Epithelial cell of esophagus (primary cell): ENCODE measurements around the gene PHYKPL.

Experiments used
- DNase-seq: peaks from one replicate; pipeline ENCODE4 v3.0.0; 2010; ENCODE audit warnings: low read depth
- H3K4me3 ChIP-seq: 2 replicates; pipeline ENCODE4 v1.5.1; 2011; ENCODE audit warnings: mild to moderate bottlenecking, low read length, control low read depth
- TF ChIP-seq, protein P1 (sequence below): IDR thresholded peaks from 2 replicates; pipeline ENCODE4 v1.5.1; 2011; ENCODE audit warnings: low read depth, mild to moderate bottlenecking, low read length, control low read depth, inconsistent platforms; ENCODE audit not compliant: insufficient read depth; ENCODE audit errors: missing control alignments

PHYKPL gene

DNA sequence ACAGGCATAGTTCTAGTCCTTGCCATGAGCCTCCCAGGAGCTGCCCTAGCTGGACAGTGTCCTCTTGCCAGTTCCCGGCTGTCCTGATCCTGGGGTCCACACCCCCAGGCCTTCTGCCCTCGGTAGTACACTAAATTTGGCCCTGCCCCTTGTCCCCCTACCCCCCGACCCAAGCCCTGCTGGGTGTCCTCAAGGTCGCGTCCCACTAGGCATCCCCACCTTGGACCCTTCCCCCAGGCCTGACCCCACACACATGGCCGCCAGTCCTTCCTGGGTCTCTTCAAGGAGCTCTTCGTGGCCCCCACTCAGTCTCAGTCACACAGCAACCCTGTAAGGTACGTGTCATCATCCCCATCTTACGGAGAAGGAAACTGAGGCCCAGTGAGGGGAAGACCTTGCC is 40.0 kb upstream of the PHYKPL start:
- no peak overlapping the region for H3K4me3 ChIP-seq
- TF ChIP-seq, protein P1, sequence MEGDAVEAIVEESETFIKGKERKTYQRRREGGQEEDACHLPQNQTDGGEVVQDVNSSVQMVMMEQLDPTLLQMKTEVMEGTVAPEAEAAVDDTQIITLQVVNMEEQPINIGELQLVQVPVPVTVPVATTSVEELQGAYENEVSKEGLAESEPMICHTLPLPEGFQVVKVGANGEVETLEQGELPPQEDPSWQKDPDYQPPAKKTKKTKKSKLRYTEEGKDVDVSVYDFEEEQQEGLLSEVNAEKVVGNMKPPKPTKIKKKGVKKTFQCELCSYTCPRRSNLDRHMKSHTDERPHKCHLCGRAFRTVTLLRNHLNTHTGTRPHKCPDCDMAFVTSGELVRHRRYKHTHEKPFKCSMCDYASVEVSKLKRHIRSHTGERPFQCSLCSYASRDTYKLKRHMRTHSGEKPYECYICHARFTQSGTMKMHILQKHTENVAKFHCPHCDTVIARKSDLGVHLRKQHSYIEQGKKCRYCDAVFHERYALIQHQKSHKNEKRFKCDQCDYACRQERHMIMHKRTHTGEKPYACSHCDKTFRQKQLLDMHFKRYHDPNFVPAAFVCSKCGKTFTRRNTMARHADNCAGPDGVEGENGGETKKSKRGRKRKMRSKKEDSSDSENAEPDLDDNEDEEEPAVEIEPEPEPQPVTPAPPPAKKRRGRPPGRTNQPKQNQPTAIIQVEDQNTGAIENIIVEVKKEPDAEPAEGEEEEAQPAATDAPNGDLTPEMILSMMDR = no peak
- no peak for DNase-seq

DNA sequence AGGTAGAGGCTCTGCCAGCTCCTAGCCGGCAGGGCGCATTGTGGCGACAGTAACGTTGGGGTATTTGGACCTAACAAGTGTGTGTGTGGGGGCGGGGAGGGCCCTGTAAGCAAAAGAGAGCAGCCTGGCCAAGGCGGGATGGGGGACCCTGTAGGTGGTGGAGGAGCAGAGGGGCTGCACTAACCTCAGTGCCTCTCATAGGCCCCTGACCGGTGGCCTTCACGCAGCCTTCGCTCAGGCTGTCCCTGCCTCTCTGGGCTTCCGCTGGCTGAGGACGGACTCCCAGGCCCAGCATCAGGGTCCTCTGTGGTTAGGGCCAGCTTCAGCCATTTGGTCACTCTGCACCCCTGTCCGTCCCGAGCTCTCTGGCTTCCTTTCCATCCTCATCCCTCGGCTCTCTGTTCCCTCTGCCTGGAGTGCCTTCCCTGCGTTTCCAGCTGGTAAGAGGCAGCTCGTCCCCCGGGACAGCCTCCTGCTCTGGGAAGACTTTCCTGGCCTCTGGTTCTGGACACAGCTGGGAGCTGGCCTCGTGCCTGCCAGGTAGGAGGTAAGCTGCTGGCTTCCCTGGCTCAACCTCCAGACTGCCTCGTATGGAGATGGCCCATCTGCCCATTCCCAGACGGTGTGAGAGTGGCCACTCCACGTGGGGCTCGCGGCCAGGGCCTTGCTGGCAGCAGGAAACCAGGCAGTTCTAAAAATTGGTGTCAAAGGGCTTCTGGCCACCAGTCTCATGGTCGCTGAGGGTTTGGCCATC is 39.3 kb upstream of the PHYKPL start:
- TF ChIP-seq, protein P1 = no peak
- no peak for DNase-seq
- no peak overlapping the region for H3K4me3 ChIP-seq

- DNase-seq = no peak
- TF ChIP-seq, protein P1 = no peak
- H3K4me3 ChIP-seq = no peak overlapping the region
Observed at GRCh38 chr5:178271231-178271630, 38.6 kb upstream of the PHYKPL start.

DNA sequence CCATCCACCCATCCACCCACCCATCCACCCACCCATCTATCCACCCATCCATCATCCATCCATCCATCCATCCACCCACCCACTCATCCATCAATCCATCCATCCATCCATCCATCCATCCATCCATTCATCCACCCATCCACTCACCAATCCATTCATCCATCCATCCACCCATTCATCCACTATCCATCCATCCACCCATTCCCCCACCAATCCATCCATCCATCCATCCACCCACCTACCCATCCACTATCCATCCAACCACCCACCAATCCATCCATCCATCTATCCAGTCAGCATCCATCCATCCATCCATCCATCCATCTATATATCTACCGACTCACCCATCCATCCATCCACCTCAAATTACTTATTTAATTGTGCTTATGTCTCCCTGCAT is 36.9 kb upstream of the PHYKPL start:
- no peak overlapping the region for H3K4me3 ChIP-seq
- TF ChIP-seq, protein P1 = no peak
- DNase-seq = no peak

DNA sequence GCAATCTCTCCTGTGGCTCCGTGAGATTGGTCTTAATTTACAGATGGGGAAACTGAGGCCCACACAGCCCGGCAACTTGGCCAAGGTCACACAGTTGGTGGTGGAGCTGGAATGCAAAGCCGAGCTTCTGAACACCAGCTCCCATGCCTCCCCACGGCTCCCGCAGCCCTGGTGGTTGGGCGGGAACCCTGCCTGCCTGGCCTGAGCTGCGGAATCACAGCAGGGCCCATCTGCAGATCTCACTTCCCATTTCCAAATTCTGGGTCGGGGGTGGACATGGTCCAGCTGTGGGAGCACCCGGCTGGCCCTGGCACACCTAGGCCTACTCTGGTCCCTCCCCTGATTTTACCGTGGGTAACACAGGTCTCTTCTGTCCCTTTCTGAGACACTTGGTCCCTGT is 35.3 kb upstream of the PHYKPL start:
- no peak overlapping the region for H3K4me3 ChIP-seq
- no peak for DNase-seq
- TF ChIP-seq, protein P1 = no peak

DNA sequence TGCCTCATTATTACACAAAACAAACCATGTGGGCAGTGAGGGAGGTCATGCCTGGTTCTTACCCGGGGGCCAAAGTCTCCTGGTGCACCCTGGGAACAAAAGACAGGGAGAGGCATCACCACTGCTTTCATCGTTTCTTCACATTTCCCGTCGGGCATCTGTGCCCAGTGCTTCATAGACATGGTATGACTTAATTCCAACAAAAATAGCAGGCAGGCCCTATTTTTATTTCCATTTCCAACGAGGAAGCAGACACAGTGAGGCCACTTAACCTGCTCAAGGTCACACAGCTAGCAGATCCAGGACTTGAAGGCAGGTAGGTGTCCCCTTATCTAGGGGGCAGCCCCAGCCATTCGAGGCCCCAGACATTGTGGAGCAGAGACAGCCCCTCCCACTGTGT is 34.6 kb upstream of the PHYKPL start:
- DNase-seq = no peak
- TF ChIP-seq, protein P1 = no peak
- H3K4me3 ChIP-seq = no peak overlapping the region

DNA sequence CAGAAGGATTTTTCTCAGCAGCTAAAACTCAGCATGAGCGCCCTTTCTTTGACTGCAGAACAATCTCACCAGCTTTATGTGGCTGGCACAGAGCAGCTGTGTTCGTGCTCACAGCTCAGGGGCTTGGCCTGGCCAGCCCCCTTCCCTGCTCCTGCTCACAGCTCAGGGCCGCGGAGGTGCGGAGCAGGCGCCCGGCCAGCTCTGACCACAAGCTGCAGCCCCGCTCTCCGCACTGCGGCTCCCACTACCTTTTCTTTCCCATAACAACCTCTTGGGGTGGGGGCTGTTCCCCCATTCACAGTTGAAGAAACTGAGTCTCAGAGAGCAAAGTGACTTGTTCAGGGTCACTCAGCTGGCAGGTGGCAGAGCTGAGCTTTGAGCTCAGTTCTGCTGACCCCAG is 34.0 kb upstream of the PHYKPL start:
- no peak for DNase-seq
- TF ChIP-seq, protein P1 = no peak
- no peak overlapping the region for H3K4me3 ChIP-seq
